K562 (cell line): ENCODE data around the gene RHOF. TPM values are rescaled to one million over a fixed set of nuclear protein-coding genes. Genes with fewer than 3 reads are reported as not detected.
A peak's percentile ranks its signal among the peaks of the same experiment; 100 is the strongest.

Source experiments
- ATF1 ChIP-seq, 2 experiments: fragments of 450-650 bp in 1 of 2; IDR thresholded peaks; 2 replicates each; pipeline ENCODE4 v1.6.1; 2016; ENCODE audit warnings: missing compliant biosample characterization in 1 of 2, missing genetic modification characterization in 1 of 2
- EGR1 ChIP-seq: fragments of 450-650 bp; conservative IDR thresholded peaks from 2 replicates; pipeline ENCODE4 v1.6.1; 2017; ENCODE audit warnings: mild to moderate bottlenecking
- GATAD2A ChIP-seq: fragments of 450-650 bp; IDR thresholded peaks from 2 replicates; pipeline ENCODE4 v1.6.1; 2017
- MAFF ChIP-seq: IDR thresholded peaks from 2 replicates; pipeline ENCODE4 v1.6.1; 2012; ENCODE audit warnings: low read length, improper control_type of control experiment
- NCOR1 ChIP-seq: fragments of 450-650 bp; IDR thresholded peaks from 2 replicates; pipeline ENCODE4 v1.6.1; 2016; ENCODE audit warnings: mild to moderate bottlenecking, moderate library complexity
- NR2C1 ChIP-seq, 2 experiments: fragments of 450-650 bp; IDR thresholded peaks; 2 replicates each; pipeline ENCODE4 v1.6.1; 2017; ENCODE audit warnings: mild to moderate bottlenecking in 2 of 2, antibody characterized with exemption in 1 of 2, inconsistent platforms in 1 of 2, missing compliant biosample characterization in 1 of 2, missing genetic modification characterization in 1 of 2
- POLR2AphosphoS2 ChIP-seq: IDR thresholded peaks from 2 replicates; pipeline ENCODE4 v1.6.1; 2012; ENCODE audit warnings: low read length, improper control_type of control experiment
- RBFOX2 ChIP-seq: fragments of 200-400 bp; formaldehyde crosslinking; IDR thresholded peaks from 2 replicates; pipeline ENCODE4 v1.6.1; 2017; ENCODE audit warnings: low read depth, mild to moderate bottlenecking, low read length, moderate library complexity
- RCOR1 ChIP-seq, 2 experiments: IDR thresholded peaks; 2 replicates each; pipeline ENCODE4 v1.6.1; 2012; ENCODE audit warnings: low read depth in 2 of 2, low read length in 2 of 2, borderline replicate concordance in 1 of 2, improper control_type of control experiment in 1 of 2
- SAFB2 ChIP-seq: fragments of 200-400 bp; formaldehyde crosslinking; IDR thresholded peaks from 2 replicates; pipeline ENCODE4 v1.6.1; 2018; ENCODE audit warnings: borderline replicate concordance, low read length, low read depth, moderate library complexity; ENCODE audit not compliant: severe bottlenecking
- SPI1 ChIP-seq: IDR thresholded peaks from 2 replicates; pipeline ENCODE4 v1.6.1; 2011; ENCODE audit warnings: low read depth, low read length, control low read depth, borderline replicate concordance
- TCF7 ChIP-seq: sonication (generic); IDR thresholded peaks from 2 replicates; pipeline ENCODE4 v1.6.1; 2016; ENCODE audit warnings: antibody characterized with exemption, borderline replicate concordance
- TFAM ChIP-seq: fragments of 250-450 bp; sonication (Bioruptor Pico); conservative IDR thresholded peaks from 2 replicates; pipeline ENCODE4 v1.5.0; 2021; ENCODE audit warnings: mild to moderate bottlenecking, moderate library complexity
- THAP12 ChIP-seq: fragments of 250-450 bp; sonication (Bioruptor Pico); IDR thresholded peaks from 2 replicates; pipeline ENCODE4 v1.9.0; 2021; ENCODE audit warnings: mild to moderate bottlenecking, inconsistent platforms
- ZBTB17 ChIP-seq: fragments of 450-650 bp; formaldehyde crosslinking; IDR thresholded peaks from 2 replicates; pipeline ENCODE4 v1.4.0; 2020; ENCODE audit warnings: mild to moderate bottlenecking
- ZNF644 ChIP-seq: fragments of 200-800 bp; sonication (Bioruptor generic); IDR thresholded peaks from 2 replicates; pipeline ENCODE4 v1.6.1; 2016; ENCODE audit warnings: low read depth, missing genetic modification characterization, missing compliant biosample characterization
- polyA plus RNA-seq, 8 experiments: library from polyadenylated mRNA; depleted of rRNA in 4 of 8; stranded (reverse) in 5 of 8; unstranded in 3 of 8; fragments of >200 nt; fragmentation: Nextera tagmentation in 2 of 8; fragmentation: Illumina TruSeq in 1 of 8; extraction: Ambion mirVana in 2 of 8; extraction: Trizol in 1 of 8; gene quantifications; 2 replicates each; pipeline versions ENCODE4 v1.2.1 to v1.2.3, GENCODE V29; 2011 to 2014; ENCODE audit warnings: inconsistent platforms in 1 of 8, missing spikeins in 1 of 8
- total RNA-seq, 7 experiments: library from RNA; depleted of rRNA in 6 of 7; stranded (reverse); fragments of >200 nt in 6 of 7; fragmentation: Illumina TruSeq in 2 of 7; extraction: Trizol in 2 of 7; gene quantifications; 2 replicates each; pipeline versions ENCODE4 v1.2.1 to v1.2.3, GENCODE V29; 2011 to 2021; ENCODE audit warnings: low replicate concordance in 1 of 7
- TF ChIP-seq, protein P1 (sequence below), 2 experiments: IDR thresholded peaks in 1 of 2; conservative IDR thresholded peaks in 1 of 2; 2 replicates each; pipeline ENCODE4 v1.6.1; 2016; ENCODE audit warnings: low read depth in 2 of 2, mild to moderate bottlenecking in 1 of 2, missing compliant biosample characterization in 1 of 2, missing genetic modification characterization in 1 of 2, moderate library complexity in 1 of 2
- TF ChIP-seq, protein P2 (sequence below): fragments of 450-650 bp; IDR thresholded peaks from 2 replicates; pipeline ENCODE4 v1.6.1; 2016
- TF ChIP-seq, protein P3 (sequence below): fragments of 250-450 bp; sonication (Bioruptor Pico); IDR thresholded peaks from 2 replicates; pipeline ENCODE4 v1.6.1; 2021; ENCODE audit warnings: mild to moderate bottlenecking

RHOF gene
- total and polyA plus RNA-seq, 9 of the 15 experiments (the other 6 are each of a cell fraction or from before 2014, with no cell fraction given), result 0.13 to 10.1 (median 4.0) TPM

DNA sequence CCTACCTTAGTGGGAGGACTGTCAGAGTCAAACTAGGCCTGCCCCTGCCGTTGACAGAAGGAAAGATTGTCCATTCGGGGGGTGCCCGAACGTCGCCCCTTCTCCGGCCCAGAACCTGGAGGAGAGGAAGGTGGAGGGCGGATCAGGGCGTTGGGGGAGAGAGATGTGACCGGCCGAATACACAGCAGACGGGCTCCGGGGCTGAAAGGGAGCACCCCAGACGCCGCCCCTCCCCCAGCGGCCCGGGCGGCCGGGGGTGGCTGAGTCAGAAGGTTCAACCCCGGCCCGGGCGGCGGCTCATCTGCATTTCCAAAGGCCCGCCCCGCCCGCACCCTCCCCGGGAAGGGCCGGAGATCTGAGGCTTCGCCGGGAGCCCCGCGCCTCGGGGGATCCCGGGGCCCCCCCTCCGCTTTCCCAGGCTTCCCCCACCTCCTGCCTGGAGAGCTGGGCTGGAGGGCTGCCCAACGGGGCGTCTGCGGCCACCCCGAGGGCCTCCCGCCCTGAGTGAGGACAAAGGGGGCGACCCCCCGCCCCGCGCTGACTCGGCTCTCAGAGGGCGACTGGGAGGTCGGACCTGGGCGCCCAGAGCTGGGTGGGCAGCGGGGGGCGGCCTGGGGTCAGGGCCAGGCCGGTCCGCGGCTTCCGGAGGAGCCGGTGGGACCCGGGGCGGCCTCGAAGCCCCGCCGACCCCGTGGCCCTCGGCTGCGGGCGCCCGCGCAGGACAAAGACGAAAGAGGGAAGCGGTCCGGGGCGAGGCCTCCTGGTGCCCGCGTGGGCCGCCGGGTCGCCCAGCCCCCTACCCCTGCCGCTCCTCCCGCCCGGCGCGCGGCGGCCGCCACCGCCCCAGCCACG, 6.6 kb upstream of the RHOF start (continued):
- TF ChIP-seq, protein P1, sequence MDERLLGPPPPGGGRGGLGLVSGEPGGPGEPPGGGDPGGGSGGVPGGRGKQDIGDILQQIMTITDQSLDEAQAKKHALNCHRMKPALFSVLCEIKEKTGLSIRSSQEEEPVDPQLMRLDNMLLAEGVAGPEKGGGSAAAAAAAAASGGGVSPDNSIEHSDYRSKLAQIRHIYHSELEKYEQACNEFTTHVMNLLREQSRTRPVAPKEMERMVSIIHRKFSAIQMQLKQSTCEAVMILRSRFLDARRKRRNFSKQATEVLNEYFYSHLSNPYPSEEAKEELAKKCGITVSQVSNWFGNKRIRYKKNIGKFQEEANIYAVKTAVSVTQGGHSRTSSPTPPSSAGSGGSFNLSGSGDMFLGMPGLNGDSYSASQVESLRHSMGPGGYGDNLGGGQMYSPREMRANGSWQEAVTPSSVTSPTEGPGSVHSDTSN (CRISPR knock-in tag; IDR thresholded peaks at IDR 0.05; ENCODE audit: low read depth), result no peak
- TF ChIP-seq, protein P1 (tag; conservative IDR thresholded peaks at IDR 0.05; ENCODE audit: low read depth), result no peak
- TF ChIP-seq NCOR1 (peak; percentile 80), RBFOX2 (peak; percentile 87), GATAD2A (peak; percentile 50; the same call in 1 of the 2 replicates), NR2C1 (IDR thresholded peaks at IDR 0.05) (no peak), NR2C1 (tag; IDR thresholded peaks at IDR 0.05) (peak; percentile 34; the same call in 1 of the 2 replicates), ZNF644 (0 out of 2 replicates have a peak, but pooled peaks have one; percentile 24), TFAM (no peak), ZBTB17 (peak; percentile 56), POLR2AphosphoS2 (0 out of 2 replicates have a peak, but pooled peaks have one; percentile 59), THAP12 (CRISPR knock-in tag) (no peak), SPI1 (0 out of 2 replicates have a peak, but pooled peaks have one; percentile 25), SAFB2 (no peak), EGR1 (peak; percentile 95), ATF1 (CRISPR knock-in tag; IDR thresholded peaks at IDR 0.05) (no peak), ATF1 (tag; IDR thresholded peaks at IDR 0.05) (peak; percentile 60; the same call in 1 of the 2 replicates), MAFF (no peak), RCOR1 (IDR thresholded peaks at IDR 0.05; ENCODE audit: borderline replicate concordance in 1 of 2, low read depth in 2 of 2, low read length in 2 of 2) (peak; percentile 17 to 42; a peak in 2 of 4 replicates), TCF7 (0 out of 2 replicates have a peak, but pooled peaks have one; percentile 13)
- TF ChIP-seq, protein P2, sequence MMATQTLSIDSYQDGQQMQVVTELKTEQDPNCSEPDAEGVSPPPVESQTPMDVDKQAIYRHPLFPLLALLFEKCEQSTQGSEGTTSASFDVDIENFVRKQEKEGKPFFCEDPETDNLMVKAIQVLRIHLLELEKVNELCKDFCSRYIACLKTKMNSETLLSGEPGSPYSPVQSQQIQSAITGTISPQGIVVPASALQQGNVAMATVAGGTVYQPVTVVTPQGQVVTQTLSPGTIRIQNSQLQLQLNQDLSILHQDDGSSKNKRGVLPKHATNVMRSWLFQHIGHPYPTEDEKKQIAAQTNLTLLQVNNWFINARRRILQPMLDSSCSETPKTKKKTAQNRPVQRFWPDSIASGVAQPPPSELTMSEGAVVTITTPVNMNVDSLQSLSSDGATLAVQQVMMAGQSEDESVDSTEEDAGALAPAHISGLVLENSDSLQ, result no peak
- TF ChIP-seq, protein P3, sequence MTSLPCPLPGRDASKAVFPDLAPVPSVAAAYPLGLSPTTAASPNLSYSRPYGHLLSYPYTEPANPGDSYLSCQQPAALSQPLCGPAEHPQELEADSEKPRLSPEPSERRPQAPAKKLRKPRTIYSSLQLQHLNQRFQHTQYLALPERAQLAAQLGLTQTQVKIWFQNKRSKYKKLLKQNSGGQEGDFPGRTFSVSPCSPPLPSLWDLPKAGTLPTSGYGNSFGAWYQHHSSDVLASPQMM (CRISPR knock-in tag), result no peak
